Muscle of back (tissue), 11 donors: ENCODE data around the gene MEIS3. TPM values are rescaled to one million over a fixed set of nuclear protein-coding genes. Genes with fewer than 3 reads are reported as not detected.
A peak's percentile ranks its signal among the peaks of the same experiment; 100 is the strongest.

ENCODE experiments used
- DNase-seq, 3 donors: peaks; one replicate each; pipeline versions ENCODE4 v3.0.0 to v3.0.0-alpha.2; 2013
- polyA plus RNA-seq, 10 donors: library from polyadenylated mRNA; unstranded; fragments of 120-200 nt; gene quantifications; one replicate each; pipeline ENCODE4 v1.2.1, GENCODE V29; 2013; ENCODE audit not compliant: insufficient read length in 10 of 10

MEIS3 gene
- polyA plus RNA-seq, 10 donors, result 7.6 to 13.9 (median 10.9) TPM

- peak in 2 of 3 donors; percentile 58 to 67 for DNase-seq
Observed at GRCh38 chr19:47436712-47437401, 17.5 kb upstream of the MEIS3 start.

GRCh38 chr19:47435883-47436417, 16.6 kb upstream of the MEIS3 start:
- DNase-seq, result no peak

- no peak for DNase-seq
Observed at GRCh38 chr19:47435196-47435595, 15.9 kb upstream of the MEIS3 start.

- DNase-seq, result no peak
Observed at GRCh38 chr19:47434088-47434487, 14.8 kb upstream of the MEIS3 start.

- DNase-seq, result no peak
Observed at GRCh38 chr19:47433121-47433520, 13.8 kb upstream of the MEIS3 start.

DNA sequence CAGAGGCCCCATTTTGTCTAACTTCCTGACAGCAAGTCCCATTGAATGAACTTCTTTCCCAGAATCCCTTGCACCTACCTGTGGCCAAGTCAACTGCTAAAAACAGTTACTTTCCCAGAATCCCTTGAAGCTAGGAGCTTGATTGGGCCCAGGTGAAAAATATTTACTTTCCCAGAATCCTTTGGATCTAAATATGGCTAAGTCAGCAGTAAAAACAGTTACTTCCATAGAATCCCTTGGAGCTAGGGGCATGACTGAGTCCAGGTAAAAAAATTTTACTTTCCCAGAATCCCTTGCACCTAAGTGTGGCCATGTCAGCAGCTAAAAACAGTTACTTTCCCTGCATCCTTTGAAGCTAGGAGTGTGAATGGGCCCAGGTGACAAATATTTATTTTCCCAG, 13.2 kb upstream of the MEIS3 start:
- DNase-seq, result no peak

DNA sequence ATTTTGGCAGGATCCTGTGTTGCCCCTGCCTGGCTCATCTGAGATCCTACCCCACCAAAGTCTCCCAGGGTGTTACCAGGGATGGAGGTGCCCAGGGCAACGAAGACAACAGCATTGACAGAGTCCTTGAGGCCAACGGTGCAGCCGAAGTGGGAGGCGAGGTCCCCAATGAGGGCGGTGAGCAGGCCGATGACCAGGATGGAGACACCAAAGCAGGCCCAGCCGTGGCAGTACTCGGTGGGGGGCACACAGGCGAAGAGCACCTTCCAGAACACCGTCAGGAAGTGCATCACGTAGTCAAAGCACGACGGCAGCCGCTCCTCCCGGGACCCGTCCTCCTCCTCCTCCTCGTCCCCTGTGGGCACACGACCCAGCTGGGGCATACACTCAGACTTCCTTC, 12.8 kb upstream of the MEIS3 start:
- DNase-seq, result no peak

GRCh38 chr19:47430041-47430802, 10.9 kb upstream of the MEIS3 start:
- peak in 1 of 3 donors; percentile 63 for DNase-seq

GRCh38 chr19:47429140-47429793, 9.9 kb upstream of the MEIS3 start:
- no peak for DNase-seq

- DNase-seq, result peak; percentile 69 to 97 (median 86)
Observed at GRCh38 chr19:47428177-47428894, 9.0 kb upstream of the MEIS3 start.

GRCh38 chr19:47427241-47428176, 8.2 kb upstream of the MEIS3 start:
- DNase-seq, result peak in 1 of 3 donors; percentile 45

GRCh38 chr19:47423203-47423882, 4.0 kb upstream of the MEIS3 start:
- DNase-seq, result no peak

- no peak for DNase-seq
Observed at GRCh38 chr19:47422417-47423163, 3.3 kb upstream of the MEIS3 start.

DNA sequence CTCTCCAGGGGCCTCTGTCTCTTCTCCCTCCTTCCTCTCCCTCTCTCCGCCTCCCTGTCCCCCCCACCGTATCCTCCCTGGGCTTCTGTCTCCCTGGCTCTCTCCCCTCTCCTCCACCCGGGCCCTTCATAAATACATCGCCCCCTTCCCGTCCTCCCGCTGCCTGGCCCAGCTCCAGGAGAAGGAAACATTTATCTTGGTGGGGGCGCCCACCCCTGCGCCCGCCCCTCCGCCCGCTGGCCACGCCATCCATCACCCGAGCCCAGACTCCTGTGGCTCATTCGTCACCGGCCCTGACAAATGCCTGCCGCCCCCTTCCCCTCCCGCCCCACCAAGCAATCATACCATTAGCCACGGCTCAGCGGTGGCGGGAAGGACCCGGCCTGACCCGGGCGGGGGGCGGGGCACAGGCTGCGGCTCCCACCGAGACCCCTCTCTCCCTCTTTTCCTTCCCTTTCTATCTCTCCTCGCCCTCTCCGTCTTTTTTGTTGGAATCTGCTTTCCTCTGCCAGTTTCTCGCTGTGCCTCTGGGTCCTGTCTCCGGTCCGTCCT, 2.6 kb upstream of the MEIS3 start:
- peak in 1 of 3 donors; percentile 44 for DNase-seq

DNA sequence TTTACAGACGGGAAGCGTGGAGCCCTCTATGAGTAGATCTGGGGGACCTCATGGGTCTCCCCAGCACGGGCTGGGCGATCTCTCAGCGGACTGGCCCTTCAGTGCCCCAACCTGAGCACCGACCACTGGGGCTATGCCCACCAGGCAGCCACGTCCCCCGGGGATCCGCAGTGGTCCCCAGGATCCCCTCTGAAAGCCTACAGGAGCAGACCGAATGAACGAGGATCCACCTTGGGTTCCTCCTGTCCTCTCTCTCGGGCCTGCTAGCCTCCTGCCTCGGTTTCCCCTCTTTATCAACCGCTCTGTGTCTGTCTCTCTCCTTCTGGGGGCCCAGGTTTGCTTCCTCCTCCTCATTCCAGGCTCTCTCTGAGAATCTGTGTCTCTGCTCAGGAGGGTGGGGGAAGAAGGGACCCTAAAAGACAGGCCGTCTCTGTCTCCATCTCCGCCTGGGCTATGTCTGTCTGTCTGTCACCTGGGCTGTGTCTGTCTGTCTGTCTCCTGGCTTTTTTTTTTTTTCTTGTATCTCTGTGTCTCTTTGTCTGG, 2.0 kb upstream of the MEIS3 start:
- no peak for DNase-seq

DNA sequence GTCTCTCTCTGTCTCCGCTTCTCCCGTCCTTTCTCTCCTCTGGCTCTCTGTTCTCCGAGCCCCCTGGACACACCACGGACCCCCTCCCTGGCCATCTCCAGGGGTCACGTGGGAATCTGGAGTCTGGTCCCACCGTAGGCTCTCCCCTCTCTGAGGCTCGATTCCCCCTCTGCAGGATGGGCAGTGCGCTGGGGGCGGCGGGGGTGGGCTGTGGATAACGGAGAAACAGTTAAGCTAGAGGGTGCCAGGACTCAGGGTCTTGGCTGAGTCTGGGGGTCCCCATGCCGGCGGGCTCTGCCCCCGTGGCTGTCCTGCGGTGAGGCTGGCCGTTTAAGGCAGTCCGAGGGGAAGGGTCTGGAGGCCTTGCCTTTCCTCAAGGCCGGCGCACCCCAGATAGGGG, 462 bp upstream of the MEIS3 start:
- DNase-seq, result no peak

DNA sequence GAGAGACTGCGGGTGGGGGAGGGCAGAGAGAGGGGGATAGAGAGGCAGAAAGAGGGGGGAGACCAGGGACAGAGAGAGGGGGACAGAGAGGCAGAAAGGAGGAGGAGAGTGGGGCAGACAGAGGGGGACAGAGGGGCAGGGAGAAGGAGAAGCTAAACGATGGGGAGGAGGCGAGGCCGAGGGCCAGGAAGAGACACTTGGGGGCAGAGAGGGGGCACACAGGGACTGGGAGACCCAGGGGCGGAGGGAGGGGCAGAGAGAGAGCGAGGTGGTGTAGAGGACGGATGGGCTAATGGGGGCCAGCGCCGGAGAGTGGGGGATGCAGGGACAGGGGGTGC, 666 bp downstream of the MEIS3 start:
- DNase-seq, result peak in 1 of 3 donors; percentile 44

GRCh38 chr19:47417746-47418691, 1.3 kb downstream of the MEIS3 start:
- peak in 1 of 3 donors; percentile 40 for DNase-seq
